ENCODE results near the gene TEFM.

DNA sequence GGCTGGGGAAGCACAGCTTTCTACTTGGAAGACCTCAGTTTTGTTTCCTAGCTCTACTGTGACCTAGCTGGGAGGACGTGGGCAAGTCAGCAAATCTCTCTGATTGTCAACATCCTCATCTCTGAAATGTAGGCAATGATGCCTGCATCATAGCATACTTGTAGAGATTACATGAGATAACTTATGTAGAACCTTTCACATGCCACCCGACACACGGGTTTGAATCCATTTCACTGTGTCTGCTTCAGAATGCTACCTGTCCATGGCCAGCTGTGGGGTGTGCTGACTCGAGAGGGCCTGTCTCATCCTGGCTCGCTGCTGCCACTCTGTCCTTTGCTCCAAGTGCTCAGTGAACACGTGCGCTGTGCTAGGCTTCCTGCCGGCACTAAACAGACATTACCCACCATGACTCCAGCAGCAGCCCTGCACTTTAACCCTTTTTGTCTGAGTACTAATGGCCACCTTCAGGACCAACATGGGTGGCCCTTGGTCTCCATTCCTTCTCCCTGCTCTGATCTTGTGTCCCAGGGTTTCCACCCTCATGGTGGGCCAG, 23.1 kb upstream of the TEFM start:
- TF ChIP-seq, protein P1, sequence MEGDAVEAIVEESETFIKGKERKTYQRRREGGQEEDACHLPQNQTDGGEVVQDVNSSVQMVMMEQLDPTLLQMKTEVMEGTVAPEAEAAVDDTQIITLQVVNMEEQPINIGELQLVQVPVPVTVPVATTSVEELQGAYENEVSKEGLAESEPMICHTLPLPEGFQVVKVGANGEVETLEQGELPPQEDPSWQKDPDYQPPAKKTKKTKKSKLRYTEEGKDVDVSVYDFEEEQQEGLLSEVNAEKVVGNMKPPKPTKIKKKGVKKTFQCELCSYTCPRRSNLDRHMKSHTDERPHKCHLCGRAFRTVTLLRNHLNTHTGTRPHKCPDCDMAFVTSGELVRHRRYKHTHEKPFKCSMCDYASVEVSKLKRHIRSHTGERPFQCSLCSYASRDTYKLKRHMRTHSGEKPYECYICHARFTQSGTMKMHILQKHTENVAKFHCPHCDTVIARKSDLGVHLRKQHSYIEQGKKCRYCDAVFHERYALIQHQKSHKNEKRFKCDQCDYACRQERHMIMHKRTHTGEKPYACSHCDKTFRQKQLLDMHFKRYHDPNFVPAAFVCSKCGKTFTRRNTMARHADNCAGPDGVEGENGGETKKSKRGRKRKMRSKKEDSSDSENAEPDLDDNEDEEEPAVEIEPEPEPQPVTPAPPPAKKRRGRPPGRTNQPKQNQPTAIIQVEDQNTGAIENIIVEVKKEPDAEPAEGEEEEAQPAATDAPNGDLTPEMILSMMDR (IDR thresholded peaks at IDR 0.05): no peak
- TF ChIP-seq POLR2A (IDR thresholded peaks at IDR 0.05): no peak
